Measurements from ENCODE around the gene PUM2.
"Not testable (repeated sequence)": the region's sequence is repeated elsewhere in the genome, so short reads cannot be mapped to it uniquely, and the experiment has no call there.

Gene PUM2

DNA sequence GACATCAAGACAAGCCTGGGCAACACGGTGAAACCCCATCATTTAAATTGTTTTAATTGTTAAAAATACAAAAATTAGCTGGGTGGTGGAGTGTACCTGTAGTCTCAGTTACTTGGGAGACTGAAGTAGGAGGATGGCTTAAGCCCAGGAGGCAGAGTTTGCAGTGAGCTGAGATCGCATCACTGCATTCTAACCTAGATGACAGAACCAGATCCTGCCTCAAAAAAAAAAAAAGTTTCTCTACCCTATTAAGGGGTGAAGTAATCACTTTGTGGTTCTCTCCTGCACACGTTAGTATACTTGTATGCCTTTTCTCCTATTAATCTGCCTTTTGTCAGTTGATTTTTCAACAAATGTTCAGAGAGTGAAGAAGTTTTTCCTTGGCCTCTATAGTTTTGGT lies 18.1 kb upstream of the PUM2 start:
- DNase-seq (ENCODE audit: low spot score): no peak

DNA sequence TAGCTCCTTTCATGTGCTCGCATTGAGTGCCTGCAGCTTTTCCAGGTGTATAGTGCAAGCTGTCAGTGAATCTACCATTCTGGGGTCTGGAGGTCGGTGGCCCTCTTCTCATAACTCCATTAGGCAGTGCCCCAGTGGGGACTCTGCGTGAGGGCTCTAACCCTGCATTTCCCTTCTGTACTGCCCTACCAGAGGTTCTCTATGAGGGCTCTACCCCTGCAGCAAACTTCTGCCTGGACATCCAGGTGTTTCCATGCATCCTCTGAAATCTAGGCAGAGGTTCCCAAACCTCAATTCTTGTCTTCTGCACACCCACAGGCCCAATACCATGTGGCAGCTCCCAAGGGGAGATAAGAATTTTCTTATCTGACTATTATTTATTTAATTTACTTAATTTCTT lies 17.3 kb upstream of the PUM2 start:
- not testable (repeated sequence) for DNase-seq (ENCODE audit: low spot score)

DNA sequence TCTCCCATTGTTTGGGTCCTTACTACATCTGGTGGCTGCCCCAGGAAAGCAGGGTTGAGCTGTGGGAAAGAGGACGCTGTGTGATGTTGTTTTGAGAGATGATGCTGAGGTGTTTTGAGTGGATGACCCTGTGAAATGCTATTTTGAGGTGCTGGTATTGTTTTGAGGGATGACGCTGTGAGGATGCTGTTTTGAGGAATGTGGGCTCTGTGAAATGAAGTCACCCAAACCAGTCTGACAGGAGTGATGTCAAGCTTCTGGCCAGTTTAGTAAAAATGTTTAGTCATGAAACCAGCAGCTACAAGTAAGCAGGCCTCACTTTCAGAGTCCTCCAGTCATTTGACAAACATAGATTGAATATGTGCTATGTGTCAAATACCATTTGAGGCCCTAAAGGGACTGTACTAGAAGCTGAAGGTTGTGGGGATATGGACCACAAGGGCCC lies 16.1 kb upstream of the PUM2 start:
- no peak for DNase-seq (ENCODE audit: low spot score)

DNA sequence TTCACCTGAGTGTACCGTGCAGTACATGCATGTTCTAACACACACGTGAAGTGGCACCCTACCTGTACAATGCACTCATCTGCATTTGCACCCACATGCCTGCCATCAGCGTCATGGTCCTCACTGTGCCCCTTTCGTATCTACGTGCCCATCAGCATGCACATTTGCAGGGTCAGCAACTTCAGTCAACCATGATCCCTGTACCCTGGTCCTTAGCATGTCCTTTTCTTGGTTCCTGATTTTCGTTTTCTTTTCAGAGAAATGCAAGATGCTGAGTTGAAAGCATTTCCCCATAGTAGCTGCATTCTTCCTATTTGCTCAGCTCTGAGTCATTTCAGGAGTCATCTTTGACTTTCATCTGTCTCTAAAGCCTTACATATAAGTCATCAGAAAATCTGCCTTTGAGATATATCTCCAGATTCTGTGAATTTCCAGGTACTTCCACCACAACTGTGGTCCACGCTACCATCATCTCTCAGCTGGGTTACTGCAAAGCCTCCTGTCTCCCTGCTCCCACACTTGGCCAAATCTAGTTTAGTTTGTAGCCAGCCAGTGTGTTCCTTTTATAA lies 14.7 kb upstream of the PUM2 start:
- no peak for DNase-seq (ENCODE audit: low spot score)

DNA sequence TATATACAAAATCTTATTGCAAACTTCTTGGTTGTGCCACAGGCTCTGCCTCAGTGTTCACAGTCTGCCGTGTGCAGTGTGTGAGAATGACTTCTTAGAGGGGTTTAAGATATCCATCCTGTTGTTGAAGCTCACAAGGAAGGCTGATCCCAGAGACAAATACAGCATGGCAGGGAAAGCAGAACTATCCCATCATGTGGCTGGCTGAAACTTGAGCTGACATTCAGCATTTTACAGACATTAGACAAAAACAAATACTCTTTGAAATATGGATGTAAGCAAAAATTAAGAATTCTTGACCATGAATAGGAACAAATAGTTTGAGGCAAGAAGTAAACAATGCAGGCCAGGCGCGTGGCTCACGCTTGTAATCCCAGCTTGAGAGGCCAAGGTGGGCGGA lies 12.9 kb upstream of the PUM2 start:
- DNase-seq (ENCODE audit: low spot score): no peak

DNA sequence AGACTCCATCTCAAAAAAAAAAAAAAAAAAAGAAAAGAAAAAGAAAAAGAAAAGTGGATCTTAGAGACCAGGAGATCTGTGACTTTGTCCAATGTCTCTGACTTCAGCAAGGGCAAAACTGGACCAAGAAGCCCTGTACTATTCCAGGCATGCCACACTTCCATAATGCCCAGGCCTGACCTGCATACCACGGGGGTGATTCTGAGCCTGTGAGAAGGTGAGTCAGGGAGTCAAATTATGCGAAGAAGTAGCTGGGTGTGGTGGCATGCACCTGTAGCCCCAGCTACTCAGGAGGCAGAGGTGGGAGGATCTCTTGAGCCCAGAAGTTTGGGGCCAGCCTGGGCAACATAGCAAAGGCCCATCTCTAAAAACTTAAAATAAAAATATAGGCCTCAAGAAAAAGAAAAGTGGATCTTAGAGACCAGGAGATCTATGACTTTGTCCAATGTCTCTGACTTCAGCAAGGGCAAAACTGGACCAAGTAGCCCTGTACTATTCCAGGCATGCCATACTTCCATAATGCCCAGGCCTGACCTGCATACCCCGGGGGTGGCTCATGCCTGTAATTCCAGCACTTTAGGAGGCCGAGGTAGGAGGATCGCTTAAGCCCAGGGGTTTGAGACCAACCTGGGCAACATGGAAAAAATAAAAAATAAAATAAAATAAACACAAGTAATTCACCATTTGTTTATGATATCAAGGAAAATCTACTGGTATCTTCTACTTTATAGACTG lies 12.2 kb upstream of the PUM2 start:
- DNase-seq (ENCODE audit: low spot score): no peak

DNA sequence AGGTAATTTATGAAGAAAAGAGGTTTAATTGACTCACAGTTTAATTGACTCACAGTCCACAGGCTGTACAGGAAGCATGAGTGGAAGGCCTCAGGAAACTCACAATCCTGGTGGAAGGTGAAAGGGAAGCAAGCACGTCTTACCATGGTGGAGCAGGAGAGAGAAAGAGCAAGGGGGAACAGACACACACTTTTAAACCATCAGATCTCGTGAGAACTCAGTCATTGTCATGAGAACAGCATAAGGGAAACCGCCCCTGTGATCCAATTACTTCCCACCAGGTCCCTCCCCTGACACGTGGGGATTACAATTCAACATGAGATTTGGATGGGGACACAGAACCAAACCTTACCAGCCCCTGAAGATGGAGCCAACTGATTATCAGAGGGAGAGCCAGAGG lies 11.2 kb upstream of the PUM2 start:
- no peak for DNase-seq (ENCODE audit: low spot score)

DNA sequence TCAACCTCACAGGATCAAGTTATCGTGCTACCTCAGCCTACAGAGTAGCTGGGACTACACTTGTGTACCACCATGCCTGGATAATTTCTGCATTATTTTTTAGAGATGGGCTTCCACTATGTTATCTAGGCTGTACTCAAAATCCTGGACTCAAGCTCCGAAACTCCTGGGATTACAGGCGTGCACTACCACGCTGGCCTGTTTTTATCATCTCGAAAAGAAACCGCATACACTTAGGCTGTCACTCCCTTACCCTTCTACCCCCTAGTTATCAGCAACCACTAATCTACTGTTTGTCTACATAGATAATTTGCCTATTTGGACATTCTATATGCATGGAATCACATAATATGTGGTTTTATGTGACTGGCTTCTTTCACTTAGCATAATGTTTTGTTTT lies 8.5 kb upstream of the PUM2 start:
- no peak for DNase-seq (ENCODE audit: low spot score)

DNA sequence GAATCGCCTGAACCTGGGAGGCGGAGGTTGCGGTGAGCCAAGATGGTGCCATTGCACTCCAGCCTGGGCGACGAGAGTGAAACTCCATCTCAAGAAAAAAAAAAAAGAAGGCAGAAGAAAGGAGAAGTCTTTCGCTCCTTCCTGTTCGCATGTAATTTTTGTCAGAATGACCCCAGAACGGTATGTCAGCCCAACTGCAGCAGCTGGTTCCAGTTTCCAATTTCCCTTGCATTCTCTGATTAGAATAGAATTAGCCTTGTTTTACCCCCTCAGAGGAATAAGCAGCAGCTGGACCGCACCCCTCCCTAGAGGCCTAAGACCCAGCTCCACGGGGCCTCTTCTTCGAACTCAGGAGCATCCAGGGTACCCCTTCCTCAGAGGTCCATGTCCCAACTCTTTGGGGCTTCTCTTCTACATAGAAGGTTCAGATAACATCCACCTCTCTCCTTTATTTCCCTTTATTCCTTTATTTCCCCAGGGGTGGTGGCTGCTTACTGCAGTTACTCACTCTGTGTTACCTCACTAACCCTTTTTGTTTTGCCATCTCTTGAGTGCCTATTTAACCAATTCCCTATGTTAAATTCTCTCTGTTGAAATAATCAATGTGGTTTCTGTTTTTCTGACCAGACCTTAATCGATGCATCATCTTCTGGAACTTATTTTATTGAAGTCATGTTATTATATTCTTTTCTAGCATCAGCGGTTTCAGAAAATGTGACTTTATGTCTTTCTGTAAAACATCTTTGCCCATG lies 7.2 kb upstream of the PUM2 start:
- DNase-seq (ENCODE audit: low spot score): no peak

DNA sequence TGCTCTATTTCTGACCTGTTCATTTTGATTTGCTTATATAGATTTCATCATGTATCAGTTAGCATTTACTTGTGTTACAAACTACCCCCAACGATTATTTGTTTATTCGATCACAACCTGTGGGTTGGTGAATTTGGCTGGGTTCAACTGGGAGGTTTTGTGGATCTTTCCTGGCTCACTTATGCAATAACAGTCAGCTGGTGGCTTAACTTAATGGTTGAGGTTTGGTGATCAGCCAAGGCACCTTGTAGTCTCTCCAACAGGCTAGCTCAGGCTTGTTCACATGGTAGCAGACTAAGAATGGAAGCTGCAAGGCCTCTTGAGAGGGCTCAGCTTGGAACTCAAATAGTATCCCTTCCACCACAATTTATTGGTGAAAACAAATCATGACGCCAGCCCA lies 5.4 kb upstream of the PUM2 start:
- DNase-seq (ENCODE audit: low spot score): no peak

DNA sequence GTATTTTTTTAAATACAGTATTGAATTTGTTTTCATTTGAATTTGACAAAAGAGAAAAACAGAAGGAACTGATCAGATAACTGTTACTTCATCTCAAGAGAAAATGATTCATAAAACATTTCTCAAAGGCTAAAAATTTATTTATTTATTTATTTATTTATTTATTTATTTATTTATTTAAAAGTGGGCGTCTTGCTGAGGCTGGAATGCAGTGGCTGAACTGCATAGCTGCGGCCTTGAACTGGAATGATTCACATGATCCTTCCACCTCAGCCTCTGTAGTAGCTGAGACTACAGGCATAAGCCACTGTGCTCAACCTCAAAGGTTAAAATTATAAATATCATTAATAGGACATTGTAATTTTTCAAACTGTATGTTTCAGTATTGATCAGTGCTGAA lies 4.5 kb upstream of the PUM2 start:
- DNase-seq (ENCODE audit: low spot score): no peak

DNA sequence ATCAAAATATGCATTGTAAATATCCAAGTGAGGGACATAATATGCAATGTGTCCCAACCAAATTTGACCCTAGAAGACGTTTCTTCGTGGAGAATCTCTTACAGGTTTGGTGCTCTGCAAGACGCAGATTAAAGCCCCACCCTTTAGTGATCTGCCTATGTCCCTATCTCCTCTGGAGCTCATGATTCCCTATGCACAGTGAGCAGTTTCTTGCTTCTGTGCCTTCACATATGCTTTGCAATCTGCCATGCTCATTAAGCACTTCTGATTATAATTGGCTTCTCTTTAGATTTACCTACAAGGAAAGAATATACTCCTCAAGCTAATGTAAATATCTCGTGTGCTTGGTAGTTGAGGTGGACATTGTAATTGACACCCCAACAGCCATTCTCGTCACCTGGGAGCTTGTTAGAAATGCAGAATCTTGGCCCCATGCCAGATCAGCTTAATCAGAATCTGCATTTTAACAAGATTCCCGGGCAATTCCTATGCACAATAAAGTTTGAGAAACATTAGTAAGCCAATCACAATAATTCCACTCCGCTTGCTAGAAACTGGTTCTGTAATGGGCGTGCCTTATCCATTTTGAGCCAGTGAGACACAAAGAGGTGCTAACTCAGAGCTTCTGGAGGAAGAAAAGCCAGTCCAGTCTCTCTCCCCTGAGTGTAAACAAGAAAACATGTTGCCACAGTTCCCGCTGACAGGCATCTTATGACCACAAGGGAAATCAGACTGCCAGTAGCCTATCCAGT lies 2.8 kb upstream of the PUM2 start:
- no peak for DNase-seq (ENCODE audit: low spot score)

DNA sequence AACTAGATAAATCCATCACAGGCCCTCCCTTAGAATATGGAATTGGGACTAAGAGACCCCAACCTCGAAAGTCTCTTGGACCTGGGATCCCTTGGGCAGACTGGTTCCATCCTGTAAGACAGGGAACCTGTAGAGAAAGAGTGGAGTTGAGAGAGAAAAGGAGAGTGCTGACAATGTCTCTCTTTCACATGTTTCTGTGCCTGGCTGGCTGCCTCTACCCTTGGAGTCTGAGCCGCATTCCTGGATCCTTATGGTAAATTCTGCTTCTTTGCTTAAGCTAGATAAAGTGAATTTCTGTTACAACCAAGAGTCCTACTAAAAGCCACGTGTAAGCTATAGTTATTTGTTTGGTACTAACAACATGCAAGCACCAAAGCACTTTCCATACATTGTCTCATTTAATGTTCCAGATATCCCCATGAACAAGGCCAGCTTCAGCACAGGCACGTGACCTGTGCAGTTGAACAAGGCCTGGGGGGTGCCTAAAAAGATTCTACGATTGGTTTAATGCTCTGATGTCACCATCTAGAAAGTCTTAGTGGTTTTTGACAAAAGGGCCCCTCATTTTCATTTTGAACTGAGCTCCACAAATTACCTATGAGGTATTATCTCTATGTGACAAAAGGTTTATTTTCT lies 2.1 kb upstream of the PUM2 start:
- no peak for DNase-seq (ENCODE audit: low spot score)

DNA sequence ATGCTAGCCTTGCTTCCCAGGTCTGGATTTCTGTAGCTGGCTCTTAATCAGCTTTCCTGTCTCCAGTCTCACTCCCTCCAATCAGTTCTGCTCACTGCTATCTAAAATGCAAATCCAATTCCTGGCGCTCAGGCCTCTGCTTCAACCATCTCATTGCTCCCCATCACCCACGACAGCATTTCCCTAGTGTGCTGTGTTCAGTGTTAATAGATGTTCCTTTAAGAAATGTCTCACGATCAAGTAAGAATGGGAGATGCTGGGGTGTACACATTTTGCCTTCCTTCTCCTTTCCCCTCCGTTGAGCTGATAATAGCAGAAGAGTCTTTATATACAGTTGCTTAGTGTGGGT lies 1.6 kb upstream of the PUM2 start:
- DNase-seq (ENCODE audit: low spot score): no peak

DNA sequence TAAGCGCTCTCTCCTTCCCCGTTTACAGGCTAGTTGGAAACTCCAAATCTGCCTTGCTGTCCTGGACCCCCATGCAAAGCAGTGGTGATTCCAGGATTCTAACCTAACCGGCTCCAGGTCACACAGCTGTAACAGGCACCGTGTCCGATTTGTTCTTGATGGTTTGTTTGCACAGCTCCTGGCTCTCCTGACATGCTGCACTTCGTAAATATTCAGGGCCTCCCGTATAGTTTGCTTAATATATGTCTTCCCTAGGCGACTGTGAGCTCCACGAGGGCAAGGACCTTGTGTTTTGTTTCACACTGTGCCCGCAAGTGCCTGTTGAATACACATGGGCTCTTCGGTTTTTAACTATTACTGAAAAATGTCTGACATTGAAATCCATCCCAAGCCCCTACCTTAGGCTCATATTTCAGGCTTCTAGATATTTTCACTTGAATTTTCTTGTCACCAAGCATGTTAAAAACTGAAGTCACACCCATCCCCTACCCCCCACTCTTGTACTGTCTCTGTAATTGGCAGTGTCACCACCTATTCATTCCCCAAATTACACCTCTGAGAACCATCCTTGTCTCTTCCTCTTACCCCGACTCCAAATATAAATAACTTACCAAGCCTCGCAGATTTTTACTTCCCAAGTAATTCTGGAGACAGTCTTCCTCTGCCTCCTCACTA lies 1.0 kb upstream of the PUM2 start:
- DNase-seq (ENCODE audit: low spot score): no peak

DNA sequence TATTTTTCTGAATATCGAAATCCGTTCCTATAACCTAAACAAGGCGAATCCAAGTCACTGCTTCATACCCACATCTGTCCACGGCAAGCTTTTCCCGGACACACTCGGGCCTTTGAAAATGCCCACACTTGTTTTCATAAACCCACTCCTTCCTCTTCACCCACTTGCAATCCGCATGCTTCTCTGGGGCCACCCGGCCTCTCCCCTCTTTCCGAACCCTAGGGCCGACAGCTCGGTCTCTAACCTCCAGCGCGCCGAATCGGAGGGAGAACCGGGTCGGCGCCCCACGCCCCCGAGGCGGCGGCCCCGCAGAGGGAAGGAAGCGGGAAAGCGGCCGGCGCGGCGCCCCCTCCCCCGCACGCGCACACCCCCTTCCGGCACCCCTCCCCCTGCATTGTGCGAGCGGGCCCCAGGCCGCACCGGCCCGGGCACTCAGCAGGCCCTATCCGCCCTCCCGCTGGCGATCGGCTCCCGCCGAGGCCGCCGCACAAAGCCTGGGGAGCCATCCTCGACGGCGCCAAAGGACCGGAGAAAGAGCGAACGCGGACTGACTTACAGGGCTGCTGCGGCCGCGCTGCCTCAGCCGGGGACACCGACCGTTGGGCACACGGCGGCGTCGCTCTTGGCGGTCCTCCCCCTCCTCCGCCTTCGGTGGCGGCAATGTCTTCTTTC lies 467 bp downstream of the PUM2 start:
- peak; percentile 54 for DNase-seq (ENCODE audit: low spot score)

DNA sequence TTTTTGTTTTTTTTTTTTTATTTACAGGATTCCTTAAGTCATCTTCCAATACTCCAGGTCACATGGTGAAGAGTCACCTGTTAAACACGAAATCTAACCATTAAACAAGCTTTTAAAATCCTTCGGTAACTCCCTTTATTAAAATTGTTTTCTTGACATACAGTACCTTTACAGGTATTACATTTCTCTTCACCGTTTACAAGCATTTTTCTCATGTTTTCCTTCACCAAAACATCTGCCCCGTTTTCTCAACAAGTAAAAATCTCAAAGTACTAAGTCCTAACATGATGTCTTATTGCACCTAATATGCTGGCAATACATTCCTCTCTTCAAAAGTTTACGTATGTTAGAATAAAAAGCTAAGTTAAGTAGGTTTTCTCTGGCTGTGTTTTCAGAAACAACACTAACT lies 1.1 kb downstream of the PUM2 start:
- no peak for DNase-seq (ENCODE audit: low spot score)

DNA sequence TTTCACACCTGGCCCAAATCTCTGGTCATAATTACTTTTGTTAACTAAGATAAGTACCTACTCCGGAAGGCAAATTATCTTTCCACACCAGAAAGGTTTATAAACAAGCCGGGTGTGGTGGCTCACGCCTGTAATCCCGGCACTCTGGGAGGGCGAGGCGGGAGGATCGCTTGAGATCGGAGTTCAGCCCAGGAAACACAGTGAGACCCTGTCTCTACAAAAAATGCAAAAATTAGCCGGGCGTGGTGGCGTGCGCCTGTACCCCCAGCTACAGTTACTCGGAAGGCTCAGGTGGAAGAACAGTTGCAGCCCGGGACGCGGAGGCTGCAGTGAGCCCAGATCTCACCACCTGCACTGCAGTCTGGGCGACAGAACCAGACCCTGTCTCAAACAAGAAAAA lies 2.1 kb downstream of the PUM2 start:
- no peak for DNase-seq (ENCODE audit: low spot score)

DNA sequence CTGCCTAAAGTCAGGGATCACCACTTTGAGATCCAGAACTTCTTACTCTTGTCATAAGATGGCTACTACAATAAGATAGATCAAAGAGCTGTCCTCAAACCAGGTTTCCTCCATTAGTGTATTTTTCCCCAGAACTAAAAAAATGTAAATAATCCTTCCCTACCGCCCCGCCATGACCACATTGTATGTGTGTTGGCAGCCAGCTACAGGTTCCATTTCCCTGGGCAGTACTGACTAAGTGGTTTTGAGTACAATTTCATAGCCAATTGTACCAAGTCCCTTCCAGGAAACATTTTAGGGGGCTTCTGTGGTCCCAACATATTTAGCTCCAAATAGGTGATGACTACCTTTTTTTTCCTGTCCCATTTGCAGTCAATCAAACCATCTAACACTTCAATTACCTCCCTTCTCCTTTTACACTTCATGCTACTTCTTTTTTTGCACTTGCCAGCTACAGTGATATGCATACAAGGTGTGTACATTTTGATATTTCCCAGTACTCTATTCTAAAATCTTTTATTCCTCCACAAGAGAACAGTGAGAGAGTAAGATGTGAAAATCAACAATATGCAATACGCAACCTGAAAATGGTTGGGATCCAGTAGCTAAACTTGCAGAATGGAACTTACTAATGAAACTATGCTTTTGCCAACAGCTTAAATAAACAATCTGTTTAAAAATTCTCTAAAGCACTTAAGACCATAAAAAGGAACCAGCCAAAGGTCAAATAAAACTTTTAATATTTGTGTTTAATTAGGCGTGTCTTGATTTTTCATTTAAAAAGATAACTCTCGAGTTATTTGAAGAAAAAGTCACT lies 3.9 kb downstream of the PUM2 start:
- DNase-seq (ENCODE audit: low spot score): no peak

DNA sequence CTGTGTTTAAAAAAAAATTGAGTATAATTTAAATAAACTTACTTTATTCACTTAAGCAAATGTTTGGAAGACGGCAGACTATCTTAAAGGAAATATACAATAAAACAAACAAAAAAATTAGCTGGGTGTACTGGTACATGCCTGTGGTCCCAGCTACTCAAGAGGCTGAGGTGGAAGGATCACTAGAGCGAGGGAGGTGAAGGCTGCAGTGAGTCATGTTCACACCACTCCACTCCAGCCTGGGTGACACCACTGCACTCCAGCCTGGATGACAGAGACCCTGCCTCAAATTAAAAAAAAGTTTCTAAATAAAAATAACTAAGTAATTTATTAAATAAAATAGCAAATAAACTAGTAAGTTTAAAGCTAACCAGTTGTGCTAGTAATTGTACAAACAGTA lies 7.5 kb downstream of the PUM2 start:
- DNase-seq (ENCODE audit: low spot score): no peak

Data from putamen (tissue), 1 donor.